HepG2 (cell line): ENCODE measurements around the gene TTLL10. TPM values are rescaled to one million over a fixed set of nuclear protein-coding genes. Genes with fewer than 3 reads are reported as not detected.

Experiments used
- FOXO1 ChIP-seq: sonication (generic); formaldehyde crosslinking; IDR thresholded peaks from 2 replicates; pipeline ENCODE4 v1.4.0; 2020; ENCODE audit warnings: missing genetic modification reagents
- GLI4 ChIP-seq: sonication (generic); formaldehyde crosslinking; IDR thresholded peaks from 2 replicates; pipeline ENCODE4 v1.5.1; 2020; ENCODE audit warnings: missing genetic modification reagents, mild to moderate bottlenecking, moderate library complexity, borderline replicate concordance
- NFIC ChIP-seq: IDR thresholded peaks from 2 replicates; pipeline ENCODE4 v1.6.1; 2012; ENCODE audit warnings: mild to moderate bottlenecking, low read length, inconsistent platforms
- ONECUT2 ChIP-seq: sonication (generic); formaldehyde crosslinking; IDR thresholded peaks from 2 replicates; pipeline ENCODE4 v1.4.0; 2020; ENCODE audit warnings: missing genetic modification reagents
- PRPF4 ChIP-seq: fragments of 200-400 bp; formaldehyde crosslinking; IDR thresholded peaks from 2 replicates; pipeline ENCODE4 v1.6.1; 2016; ENCODE audit warnings: low read length, low read depth; ENCODE audit not compliant: poor library complexity, severe bottlenecking
- TRIM24 ChIP-seq: sonication (generic); formaldehyde crosslinking; IDR thresholded peaks from 2 replicates; pipeline ENCODE4 v1.8.0; 2022; ENCODE audit warnings: mild to moderate bottlenecking, missing genetic modification reagents
- ZNF747 ChIP-seq: sonication (generic); formaldehyde crosslinking; IDR thresholded peaks from 2 replicates; pipeline ENCODE4 v1.8.1; 2023; ENCODE audit warnings: missing genetic modification reagents, mild to moderate bottlenecking, borderline replicate concordance
- ZNF878 ChIP-seq: sonication (generic); formaldehyde crosslinking; IDR thresholded peaks from 2 replicates; pipeline ENCODE4 v1.8.1; 2023; ENCODE audit warnings: mild to moderate bottlenecking, missing genetic modification reagents, moderate library complexity
- polyA plus RNA-seq, 8 experiments: library from polyadenylated mRNA; depleted of rRNA in 3 of 8; stranded (reverse) in 7 of 8; unstranded in 1 of 8; fragments of >200 nt; fragmentation: Illumina TruSeq in 4 of 8; extraction: Trizol in 4 of 8; gene quantifications; 2 replicates each; pipeline versions ENCODE4 v1.2.1 to v1.2.3, GENCODE V29; 2011 to 2016; ENCODE audit warnings: low read depth in 4 of 8, missing spikeins in 1 of 8, mixed read lengths in 1 of 8; ENCODE audit not compliant: insufficient read depth in 1 of 8
- total RNA-seq, 5 experiments: library from RNA; depleted of rRNA; stranded (reverse); fragments of >200 nt; fragmentation: Illumina TruSeq; extraction: Trizol; gene quantifications; 2 replicates each; pipeline ENCODE4 v1.2.3, GENCODE V29; 2016; ENCODE audit warnings: low read depth in 1 of 5
- TF ChIP-seq, protein P1 (sequence below): sonication (generic); formaldehyde crosslinking; IDR thresholded peaks from 2 replicates; pipeline ENCODE4 v1.5.0; 2020; ENCODE audit warnings: mild to moderate bottlenecking, missing genetic modification reagents
- TF ChIP-seq, protein P2 (sequence below): sonication (generic); formaldehyde crosslinking; IDR thresholded peaks from 2 replicates; pipeline ENCODE4 v1.5.1; 2020; ENCODE audit warnings: missing genetic modification reagents, mild to moderate bottlenecking, borderline replicate concordance
- TF ChIP-seq, protein P3 (sequence below): sonication (generic); formaldehyde crosslinking; IDR thresholded peaks from 2 replicates; pipeline ENCODE4 v1.4.0; 2020; ENCODE audit warnings: mild to moderate bottlenecking, low read depth, missing genetic modification reagents
- TF ChIP-seq, protein P4 (sequence below): sonication (generic); formaldehyde crosslinking; IDR thresholded peaks from 2 replicates; pipeline ENCODE4 v1.5.1; 2020; ENCODE audit warnings: missing genetic modification reagents, mild to moderate bottlenecking, borderline replicate concordance
- TF ChIP-seq, protein P5 (sequence below): sonication (generic); formaldehyde crosslinking; IDR thresholded peaks from 2 replicates; pipeline ENCODE4 v1.9.0; 2021; ENCODE audit warnings: missing genetic modification reagents, mild to moderate bottlenecking, borderline replicate concordance
- TF ChIP-seq, protein P6 (sequence below): sonication (generic); formaldehyde crosslinking; IDR thresholded peaks from 2 replicates; pipeline ENCODE4 v1.4.0; 2020; ENCODE audit warnings: missing genetic modification reagents, mild to moderate bottlenecking, borderline replicate concordance

TTLL10 gene
- total and polyA plus RNA-seq, 2 of the 13 experiments (the other 11 are each of a cell fraction or from before 2014, with no cell fraction given), result not detected

DNA sequence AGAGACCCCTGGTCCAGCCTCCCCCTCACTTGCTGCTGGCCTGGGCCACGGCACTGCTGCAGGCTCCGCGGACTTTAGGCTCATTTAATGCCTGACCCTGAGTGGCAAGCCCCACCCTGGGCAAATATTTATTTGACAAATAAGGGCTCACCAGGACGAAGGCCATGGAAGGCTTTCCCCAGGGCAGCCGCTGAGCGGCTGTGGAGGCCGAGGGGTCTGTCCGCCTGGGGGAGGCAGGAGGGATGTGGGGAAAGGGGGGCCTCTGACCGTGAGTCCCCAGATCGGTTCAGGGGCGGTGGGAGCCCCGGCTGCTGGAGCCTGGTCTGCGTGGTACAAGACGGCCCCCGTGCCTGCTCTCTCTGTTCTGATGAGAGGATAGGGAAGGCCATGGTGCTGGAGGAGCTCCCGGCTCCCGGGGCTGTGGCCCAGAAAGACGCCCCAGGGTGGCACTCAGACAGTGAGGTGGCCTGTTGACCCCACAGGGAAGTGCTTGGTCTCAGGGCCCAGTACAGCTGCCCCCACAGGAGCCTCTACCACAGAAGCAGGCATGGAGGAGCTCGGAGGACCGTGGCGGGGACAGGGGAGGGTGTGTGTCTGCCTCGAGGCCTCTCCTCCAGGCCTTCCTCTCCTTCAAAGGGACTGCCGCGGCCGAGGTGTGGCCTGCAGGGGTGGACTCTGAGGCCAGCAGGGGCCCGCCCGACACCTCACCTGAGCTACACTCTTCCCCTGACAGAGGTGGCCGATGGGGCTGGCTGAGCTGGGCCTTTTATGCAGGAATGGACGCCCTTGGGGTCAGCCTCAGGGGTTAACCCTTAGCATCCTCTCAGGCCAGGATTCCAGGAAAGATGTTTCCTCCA lies 48.7 kb upstream of the TTLL10 start (continued):
- TF ChIP-seq, protein P1, sequence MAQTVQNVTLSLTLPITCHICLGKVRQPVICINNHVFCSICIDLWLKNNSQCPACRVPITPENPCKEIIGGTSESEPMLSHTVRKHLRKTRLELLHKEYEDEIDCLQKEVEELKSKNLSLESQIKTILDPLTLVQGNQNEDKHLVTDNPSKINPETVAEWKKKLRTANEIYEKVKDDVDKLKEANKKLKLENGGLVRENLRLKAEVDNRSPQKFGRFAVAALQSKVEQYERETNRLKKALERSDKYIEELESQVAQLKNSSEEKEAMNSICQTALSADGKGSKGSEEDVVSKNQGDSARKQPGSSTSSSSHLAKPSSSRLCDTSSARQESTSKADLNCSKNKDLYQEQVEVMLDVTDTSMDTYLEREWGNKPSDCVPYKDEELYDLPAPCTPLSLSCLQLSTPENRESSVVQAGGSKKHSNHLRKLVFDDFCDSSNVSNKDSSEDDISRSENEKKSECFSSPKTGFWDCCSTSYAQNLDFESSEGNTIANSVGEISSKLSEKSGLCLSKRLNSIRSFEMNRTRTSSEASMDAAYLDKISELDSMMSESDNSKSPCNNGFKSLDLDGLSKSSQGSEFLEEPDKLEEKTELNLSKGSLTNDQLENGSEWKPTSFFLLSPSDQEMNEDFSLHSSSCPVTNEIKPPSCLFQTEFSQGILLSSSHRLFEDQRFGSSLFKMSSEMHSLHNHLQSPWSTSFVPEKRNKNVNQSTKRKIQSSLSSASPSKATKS (CRISPR knock-in tag), result no peak
- TF ChIP-seq ZNF747 (CRISPR knock-in tag), result 0 out of 2 replicates have a peak, but pooled peaks have one; percentile 1
- TF ChIP-seq, protein P2, sequence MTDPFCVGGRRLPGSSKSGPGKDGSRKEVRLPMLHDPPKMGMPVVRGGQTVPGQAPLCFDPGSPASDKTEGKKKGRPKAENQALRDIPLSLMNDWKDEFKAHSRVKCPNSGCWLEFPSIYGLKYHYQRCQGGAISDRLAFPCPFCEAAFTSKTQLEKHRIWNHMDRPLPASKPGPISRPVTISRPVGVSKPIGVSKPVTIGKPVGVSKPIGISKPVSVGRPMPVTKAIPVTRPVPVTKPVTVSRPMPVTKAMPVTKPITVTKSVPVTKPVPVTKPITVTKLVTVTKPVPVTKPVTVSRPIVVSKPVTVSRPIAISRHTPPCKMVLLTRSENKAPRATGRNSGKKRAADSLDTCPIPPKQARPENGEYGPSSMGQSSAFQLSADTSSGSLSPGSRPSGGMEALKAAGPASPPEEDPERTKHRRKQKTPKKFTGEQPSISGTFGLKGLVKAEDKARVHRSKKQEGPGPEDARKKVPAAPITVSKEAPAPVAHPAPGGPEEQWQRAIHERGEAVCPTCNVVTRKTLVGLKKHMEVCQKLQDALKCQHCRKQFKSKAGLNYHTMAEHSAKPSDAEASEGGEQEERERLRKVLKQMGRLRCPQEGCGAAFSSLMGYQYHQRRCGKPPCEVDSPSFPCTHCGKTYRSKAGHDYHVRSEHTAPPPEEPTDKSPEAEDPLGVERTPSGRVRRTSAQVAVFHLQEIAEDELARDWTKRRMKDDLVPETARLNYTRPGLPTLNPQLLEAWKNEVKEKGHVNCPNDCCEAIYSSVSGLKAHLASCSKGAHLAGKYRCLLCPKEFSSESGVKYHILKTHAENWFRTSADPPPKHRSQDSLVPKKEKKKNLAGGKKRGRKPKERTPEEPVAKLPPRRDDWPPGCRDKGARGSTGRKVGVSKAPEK (CRISPR knock-in tag), result no peak; the same call in 1 of the 2 replicates
- 0 out of 2 replicates have a peak, but pooled peaks have one; percentile 13 for TF ChIP-seq ONECUT2 (CRISPR knock-in tag)
- TF ChIP-seq GLI4 (CRISPR knock-in tag), result no peak
- TF ChIP-seq PRPF4, result no peak
- TF ChIP-seq TRIM24 (CRISPR knock-in tag), result no peak
- TF ChIP-seq NFIC, result no peak
- TF ChIP-seq FOXO1 (CRISPR knock-in tag), result peak; percentile 45; the same call in 1 of the 2 replicates
- TF ChIP-seq, protein P3, sequence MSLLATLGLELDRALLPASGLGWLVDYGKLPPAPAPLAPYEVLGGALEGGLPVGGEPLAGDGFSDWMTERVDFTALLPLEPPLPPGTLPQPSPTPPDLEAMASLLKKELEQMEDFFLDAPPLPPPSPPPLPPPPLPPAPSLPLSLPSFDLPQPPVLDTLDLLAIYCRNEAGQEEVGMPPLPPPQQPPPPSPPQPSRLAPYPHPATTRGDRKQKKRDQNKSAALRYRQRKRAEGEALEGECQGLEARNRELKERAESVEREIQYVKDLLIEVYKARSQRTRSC (CRISPR knock-in tag), result no peak
- TF ChIP-seq ZNF878, result peak; percentile 77; the same call in 1 of the 2 replicates
- TF ChIP-seq, protein P4, sequence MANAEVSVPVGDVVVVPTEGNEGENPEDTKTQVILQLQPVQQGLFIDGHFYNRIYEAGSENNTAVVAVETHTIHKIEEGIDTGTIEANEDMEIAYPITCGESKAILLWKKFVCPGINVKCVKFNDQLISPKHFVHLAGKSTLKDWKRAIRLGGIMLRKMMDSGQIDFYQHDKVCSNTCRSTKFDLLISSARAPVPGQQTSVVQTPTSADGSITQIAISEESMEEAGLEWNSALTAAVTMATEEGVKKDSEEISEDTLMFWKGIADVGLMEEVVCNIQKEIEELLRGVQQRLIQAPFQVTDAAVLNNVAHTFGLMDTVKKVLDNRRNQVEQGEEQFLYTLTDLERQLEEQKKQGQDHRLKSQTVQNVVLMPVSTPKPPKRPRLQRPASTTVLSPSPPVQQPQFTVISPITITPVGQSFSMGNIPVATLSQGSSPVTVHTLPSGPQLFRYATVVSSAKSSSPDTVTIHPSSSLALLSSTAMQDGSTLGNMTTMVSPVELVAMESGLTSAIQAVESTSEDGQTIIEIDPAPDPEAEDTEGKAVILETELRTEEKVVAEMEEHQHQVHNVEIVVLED, result no peak
- TF ChIP-seq, protein P5, sequence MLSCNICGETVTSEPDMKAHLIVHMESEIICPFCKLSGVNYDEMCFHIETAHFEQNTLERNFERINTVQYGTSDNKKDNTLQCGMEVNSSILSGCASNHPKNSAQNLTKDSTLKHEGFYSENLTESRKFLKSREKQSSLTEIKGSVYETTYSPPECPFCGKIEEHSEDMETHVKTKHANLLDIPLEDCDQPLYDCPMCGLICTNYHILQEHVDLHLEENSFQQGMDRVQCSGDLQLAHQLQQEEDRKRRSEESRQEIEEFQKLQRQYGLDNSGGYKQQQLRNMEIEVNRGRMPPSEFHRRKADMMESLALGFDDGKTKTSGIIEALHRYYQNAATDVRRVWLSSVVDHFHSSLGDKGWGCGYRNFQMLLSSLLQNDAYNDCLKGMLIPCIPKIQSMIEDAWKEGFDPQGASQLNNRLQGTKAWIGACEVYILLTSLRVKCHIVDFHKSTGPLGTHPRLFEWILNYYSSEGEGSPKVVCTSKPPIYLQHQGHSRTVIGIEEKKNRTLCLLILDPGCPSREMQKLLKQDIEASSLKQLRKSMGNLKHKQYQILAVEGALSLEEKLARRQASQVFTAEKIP, result no peak
- TF ChIP-seq, protein P6, sequence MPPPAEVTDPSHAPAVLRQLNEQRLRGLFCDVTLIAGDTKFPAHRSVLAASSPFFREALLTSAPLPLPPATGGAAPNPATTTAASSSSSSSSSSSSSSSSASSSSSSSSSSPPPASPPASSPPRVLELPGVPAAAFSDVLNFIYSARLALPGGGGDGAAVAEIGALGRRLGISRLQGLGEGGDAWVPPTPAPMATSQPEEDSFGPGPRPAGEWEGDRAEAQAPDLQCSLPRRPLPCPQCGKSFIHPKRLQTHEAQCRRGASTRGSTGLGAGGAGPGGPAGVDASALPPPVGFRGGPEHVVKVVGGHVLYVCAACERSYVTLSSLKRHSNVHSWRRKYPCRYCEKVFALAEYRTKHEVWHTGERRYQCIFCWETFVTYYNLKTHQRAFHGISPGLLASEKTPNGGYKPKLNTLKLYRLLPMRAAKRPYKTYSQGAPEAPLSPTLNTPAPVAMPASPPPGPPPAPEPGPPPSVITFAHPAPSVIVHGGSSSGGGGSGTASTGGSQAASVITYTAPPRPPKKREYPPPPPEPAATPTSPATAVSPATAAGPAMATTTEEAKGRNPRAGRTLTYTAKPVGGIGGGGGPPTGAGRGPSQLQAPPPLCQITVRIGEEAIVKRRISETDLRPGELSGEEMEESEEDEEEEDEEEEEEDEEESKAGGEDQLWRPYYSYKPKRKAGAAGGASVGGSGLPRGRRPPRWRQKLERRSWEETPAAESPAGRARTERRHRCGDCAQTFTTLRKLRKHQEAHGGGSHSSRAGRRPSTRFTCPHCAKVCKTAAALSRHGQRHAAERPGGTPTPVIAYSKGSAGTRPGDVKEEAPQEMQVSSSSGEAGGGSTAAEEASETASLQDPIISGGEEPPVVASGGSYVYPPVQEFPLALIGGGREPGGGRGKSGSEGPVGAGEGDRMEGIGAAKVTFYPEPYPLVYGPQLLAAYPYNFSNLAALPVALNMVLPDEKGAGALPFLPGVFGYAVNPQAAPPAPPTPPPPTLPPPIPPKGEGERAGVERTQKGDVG (CRISPR knock-in tag), result no peak
